ENCODE data around the gene CCDC187.
A peak's percentile ranks its signal among the peaks of the same experiment; 100 is the strongest.

Gene CCDC187

GRCh38 chr9:136339173-136339957, 35.5 kb upstream of the CCDC187 start:
- no peak for TF ChIP-seq ZNF274 (IDR thresholded peaks at IDR 0.05; ENCODE audit: low read depth, low read length)
- TF ChIP-seq YY1 (IDR thresholded peaks at IDR 0.05; ENCODE audit: insufficient read depth, insufficient read length) = no peak
- no peak for TF ChIP-seq SUZ12 (IDR thresholded peaks at IDR 0.05; ENCODE audit: extremely low read depth, insufficient read depth, insufficient read length)
- H3K9ac ChIP-seq (ENCODE audit: insufficient read length, low read depth) = peak overlapping the region; percentile 56
- no peaks in the 10 kb centered on the region for H3K27me3 ChIP-seq (ENCODE audit: insufficient read depth, insufficient read length)
- peaks cover 72% of the 10 kb centered on the region for H3K36me3 ChIP-seq (ENCODE audit: insufficient read depth, insufficient read length, low read length)
- H3K4me1 ChIP-seq (ENCODE audit: insufficient read depth, insufficient read length) = peaks cover 34% of the 10 kb centered on the region
- H3K4me3 ChIP-seq (ENCODE audit: insufficient read length, low read depth) = no peak overlapping the region
- peak; percentile 71 for DNase-seq (ENCODE audit: low read depth, low spot score)
- H3K9me3 ChIP-seq (ENCODE audit: insufficient read depth, low read length) = no peaks in the 10 kb centered on the region

- no peak for TF ChIP-seq ZNF274 (IDR thresholded peaks at IDR 0.05; ENCODE audit: low read depth, low read length)
- no peak for TF ChIP-seq SUZ12 (IDR thresholded peaks at IDR 0.05; ENCODE audit: extremely low read depth, insufficient read depth, insufficient read length)
- H3K4me1 ChIP-seq (ENCODE audit: insufficient read depth, insufficient read length) = peaks cover 31% of the 10 kb centered on the region
- H3K9me3 ChIP-seq (ENCODE audit: insufficient read depth, low read length) = no peaks in the 10 kb centered on the region
- H3K36me3 ChIP-seq (ENCODE audit: insufficient read depth, insufficient read length, low read length) = peaks cover 74% of the 10 kb centered on the region
- no peak overlapping the region for H3K4me3 ChIP-seq (ENCODE audit: insufficient read length, low read depth)
- H3K27me3 ChIP-seq (ENCODE audit: insufficient read depth, insufficient read length) = no peaks in the 10 kb centered on the region
- H3K9ac ChIP-seq (ENCODE audit: insufficient read length, low read depth) = peak overlapping the region; percentile 56
- DNase-seq (ENCODE audit: low read depth, low spot score) = no peak
Observed at GRCh38 chr9:136338511-136338910, 34.6 kb upstream of the CCDC187 start.

- DNase-seq (ENCODE audit: low read depth, low spot score) = no peak
- H3K9ac ChIP-seq (ENCODE audit: insufficient read length, low read depth) = peak overlapping the region; percentile 21
- no peak overlapping the region for H3K4me3 ChIP-seq (ENCODE audit: insufficient read length, low read depth)
- H3K9me3 ChIP-seq (ENCODE audit: insufficient read depth, low read length) = no peaks in the 10 kb centered on the region
- H3K27me3 ChIP-seq (ENCODE audit: insufficient read depth, insufficient read length) = no peaks in the 10 kb centered on the region
- peaks cover 70% of the 10 kb centered on the region for H3K36me3 ChIP-seq (ENCODE audit: insufficient read depth, insufficient read length, low read length)
- TF ChIP-seq ZNF274 (IDR thresholded peaks at IDR 0.05; ENCODE audit: low read depth, low read length) = no peak
- TF ChIP-seq SUZ12 (IDR thresholded peaks at IDR 0.05; ENCODE audit: extremely low read depth, insufficient read depth, insufficient read length) = no peak
- TF ChIP-seq YY1 (IDR thresholded peaks at IDR 0.05; ENCODE audit: insufficient read depth, insufficient read length) = no peak
- peaks cover 30% of the 10 kb centered on the region for H3K4me1 ChIP-seq (ENCODE audit: insufficient read depth, insufficient read length)
Observed at GRCh38 chr9:136337416-136338395, 33.8 kb upstream of the CCDC187 start.

- Histone ChIP-seq H3K9me3 (ENCODE audit: insufficient read depth, low read length) (no peaks in the 10 kb centered on the region), H3K4me3 (ENCODE audit: insufficient read length, low read depth) (no peak overlapping the region), H3K4me1 (ENCODE audit: insufficient read depth, insufficient read length) (peaks cover 26% of the 10 kb centered on the region), H3K36me3 (ENCODE audit: insufficient read depth, insufficient read length, low read length) (peaks cover 74% of the 10 kb centered on the region), H3K27me3 (ENCODE audit: insufficient read depth, insufficient read length) (no peaks in the 10 kb centered on the region), H3K9ac (ENCODE audit: insufficient read length, low read depth) (no peak overlapping the region)
- no peak for DNase-seq (ENCODE audit: low read depth, low spot score)
- no peak for TF ChIP-seq SUZ12 (IDR thresholded peaks at IDR 0.05; ENCODE audit: extremely low read depth, insufficient read depth, insufficient read length)
- TF ChIP-seq ZNF274 (IDR thresholded peaks at IDR 0.05; ENCODE audit: low read depth, low read length) = no peak
- no peak for TF ChIP-seq YY1 (IDR thresholded peaks at IDR 0.05; ENCODE audit: insufficient read depth, insufficient read length)
Observed at GRCh38 chr9:136336881-136337280, 33.0 kb upstream of the CCDC187 start.

- DNase-seq (ENCODE audit: low read depth, low spot score) = no peak
- H3K9ac ChIP-seq (ENCODE audit: insufficient read length, low read depth) = no peak overlapping the region
- H3K27me3 ChIP-seq (ENCODE audit: insufficient read depth, insufficient read length) = no peaks in the 10 kb centered on the region
- H3K9me3 ChIP-seq (ENCODE audit: insufficient read depth, low read length) = no peaks in the 10 kb centered on the region
- peaks cover 26% of the 10 kb centered on the region for H3K4me1 ChIP-seq (ENCODE audit: insufficient read depth, insufficient read length)
- H3K36me3 ChIP-seq (ENCODE audit: insufficient read depth, insufficient read length, low read length) = peaks cover 69% of the 10 kb centered on the region
- no peak for TF ChIP-seq SUZ12 (IDR thresholded peaks at IDR 0.05; ENCODE audit: extremely low read depth, insufficient read depth, insufficient read length)
- TF ChIP-seq YY1 (IDR thresholded peaks at IDR 0.05; ENCODE audit: insufficient read depth, insufficient read length) = no peak
- no peak for TF ChIP-seq ZNF274 (IDR thresholded peaks at IDR 0.05; ENCODE audit: low read depth, low read length)
- no peak overlapping the region for H3K4me3 ChIP-seq (ENCODE audit: insufficient read length, low read depth)
Observed at GRCh38 chr9:136336156-136336870, 32.4 kb upstream of the CCDC187 start.

GRCh38 chr9:136335296-136336155, 31.6 kb upstream of the CCDC187 start:
- Histone ChIP-seq H3K9me3 (ENCODE audit: insufficient read depth, low read length) (no peaks in the 10 kb centered on the region), H3K36me3 (ENCODE audit: insufficient read depth, insufficient read length, low read length) (peaks cover 61% of the 10 kb centered on the region), H3K27me3 (ENCODE audit: insufficient read depth, insufficient read length) (no peaks in the 10 kb centered on the region), H3K4me3 (ENCODE audit: insufficient read length, low read depth) (no peak overlapping the region), H3K4me1 (ENCODE audit: insufficient read depth, insufficient read length) (peaks cover 24% of the 10 kb centered on the region), H3K9ac (ENCODE audit: insufficient read length, low read depth) (no peak overlapping the region)
- TF ChIP-seq ZNF274 (IDR thresholded peaks at IDR 0.05; ENCODE audit: low read depth, low read length) = no peak
- TF ChIP-seq SUZ12 (IDR thresholded peaks at IDR 0.05; ENCODE audit: extremely low read depth, insufficient read depth, insufficient read length) = no peak
- TF ChIP-seq YY1 (IDR thresholded peaks at IDR 0.05; ENCODE audit: insufficient read depth, insufficient read length) = no peak
- no peak for DNase-seq (ENCODE audit: low read depth, low spot score)

All from NT2/D1 (cell line).